ENCODE results near the gene COL5A3.
"Not testable (repeated sequence)": the region's sequence is repeated elsewhere in the genome, so short reads cannot be mapped to it uniquely, and the experiment has no call there.

The COL5A3 gene

DNA sequence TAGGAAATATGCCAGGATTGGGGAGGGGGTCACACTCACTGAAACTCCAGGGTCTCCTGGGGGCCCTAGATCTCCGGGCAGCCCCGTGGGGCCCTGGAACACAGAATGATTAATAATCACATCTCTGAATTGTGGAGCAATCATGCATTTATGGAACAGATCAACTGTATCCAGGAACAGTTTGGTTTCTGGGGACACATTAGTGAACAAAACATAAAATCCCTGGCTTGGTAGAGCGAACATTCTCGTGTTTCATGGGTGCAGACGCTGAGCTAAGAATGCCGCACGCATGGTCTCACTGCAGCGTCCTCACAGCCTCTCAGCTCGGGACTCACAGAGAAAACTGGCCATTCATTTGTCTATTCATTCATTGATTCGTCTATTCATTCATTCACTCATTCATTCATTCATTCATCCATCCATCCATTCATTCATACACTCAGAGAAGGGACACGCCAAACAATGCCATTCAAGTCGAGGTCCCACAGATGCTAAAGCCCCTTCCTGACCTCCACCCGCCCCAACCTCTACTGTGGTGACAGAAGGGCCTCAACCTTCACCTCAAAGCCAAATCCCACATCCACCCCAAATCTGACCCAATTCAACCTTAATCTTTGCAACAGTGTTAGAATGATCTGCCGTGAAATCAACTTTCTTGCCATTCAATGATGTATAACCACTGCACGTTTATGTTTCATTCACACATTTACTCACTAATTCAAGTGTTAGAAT, 39.0 kb downstream of the COL5A3 start:
- no peak for DNase-seq (ENCODE audit: low read depth, low spot score)

DNA sequence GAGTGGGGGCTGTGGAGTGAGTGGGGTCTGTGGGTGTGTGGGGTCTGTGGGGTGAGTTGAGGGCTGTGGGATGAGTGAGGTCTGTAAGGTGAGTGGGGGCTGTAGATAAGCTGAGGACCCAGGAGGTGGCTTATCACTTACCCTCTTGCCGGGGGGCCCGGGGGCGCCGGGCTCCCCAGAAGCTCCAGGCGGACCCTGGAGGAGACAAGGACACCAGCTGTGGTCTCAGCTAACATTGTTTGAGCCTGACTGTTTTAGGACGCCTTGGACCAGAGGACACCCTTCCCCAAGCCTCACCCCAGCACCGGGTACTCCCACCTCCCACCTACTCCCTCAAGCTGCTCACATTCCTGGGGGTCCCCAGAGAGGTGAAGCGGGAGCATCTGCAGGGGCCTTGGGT, 39.8 kb downstream of the COL5A3 start:
- no peak for DNase-seq (ENCODE audit: low read depth, low spot score)

DNA sequence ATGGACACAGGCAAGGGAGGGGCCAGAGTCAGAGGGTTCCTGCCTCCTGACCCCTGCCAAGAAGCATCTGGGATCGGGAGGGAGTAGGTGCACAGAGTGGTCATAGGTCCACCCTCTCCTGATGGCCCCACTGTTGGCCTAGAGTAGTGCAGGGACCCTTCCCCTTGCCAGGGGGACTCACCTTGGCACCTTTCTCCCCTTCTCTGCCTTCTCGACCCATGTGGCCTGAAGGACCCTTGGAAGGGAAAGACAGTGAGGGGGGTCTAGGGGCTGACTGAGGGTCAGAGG, 40.7 kb downstream of the COL5A3 start:
- DNase-seq (ENCODE audit: low read depth, low spot score) = no peak

DNA sequence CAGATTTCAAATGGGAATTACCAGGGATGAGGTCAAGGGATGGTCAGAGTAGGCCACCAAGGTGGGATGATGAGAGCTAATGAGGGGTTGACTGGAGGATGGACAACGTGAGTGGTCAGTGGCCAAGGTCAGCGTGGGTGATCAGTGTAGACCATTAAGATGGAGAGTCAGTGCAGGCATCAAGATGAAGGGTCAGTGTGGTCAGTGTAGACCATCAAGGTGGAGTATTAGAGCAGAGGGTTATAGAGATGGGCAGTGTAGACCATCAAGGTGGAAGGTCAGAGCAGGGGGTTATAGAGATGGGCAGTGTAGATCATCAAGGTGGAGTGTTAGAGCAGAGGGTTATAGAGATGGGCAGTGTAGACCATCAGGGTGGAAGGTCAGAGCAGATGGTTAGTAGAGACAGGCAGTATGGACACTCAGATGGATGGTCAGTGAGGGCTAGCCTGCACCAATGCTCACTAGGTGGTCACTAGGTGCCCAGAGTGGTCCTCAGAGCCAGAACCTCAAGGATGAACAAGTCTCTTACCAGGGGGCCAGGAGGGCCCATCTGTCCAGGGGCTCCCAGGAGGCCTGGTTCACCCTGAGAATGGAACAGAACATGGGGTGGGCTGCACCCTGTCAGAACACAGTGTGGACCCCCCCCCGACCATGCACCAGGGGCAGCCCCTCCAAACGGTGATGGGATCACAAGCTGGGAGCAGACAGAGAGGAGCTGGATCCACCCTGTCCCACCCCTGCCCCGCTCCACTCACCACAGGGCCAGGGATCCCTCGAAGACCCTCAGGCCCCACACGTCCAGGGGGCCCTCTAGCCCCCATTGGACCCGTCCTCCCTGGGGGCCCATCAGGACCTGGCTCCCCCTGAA, 41.2 kb downstream of the COL5A3 start:
- no peak for DNase-seq (ENCODE audit: low read depth, low spot score)

DNA sequence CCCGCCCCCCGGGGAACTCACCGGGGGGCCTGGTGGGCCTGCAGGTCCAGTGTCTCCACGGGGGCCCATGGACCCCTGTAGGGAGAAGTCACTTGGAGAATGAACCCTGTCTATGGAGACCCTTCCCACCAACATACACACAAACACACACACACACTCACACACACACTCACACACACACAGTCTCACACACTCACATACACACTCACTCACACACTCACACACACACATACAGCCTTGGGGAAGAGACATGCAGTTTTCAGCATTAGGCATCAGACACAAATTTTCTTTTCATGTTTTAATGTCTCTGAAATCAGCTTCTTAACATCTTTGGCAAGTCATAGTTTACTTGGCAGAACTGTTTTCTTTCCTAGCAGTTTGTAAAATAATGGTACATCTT, 43.0 kb downstream of the COL5A3 start:
- no peak for DNase-seq (ENCODE audit: low read depth, low spot score)

DNA sequence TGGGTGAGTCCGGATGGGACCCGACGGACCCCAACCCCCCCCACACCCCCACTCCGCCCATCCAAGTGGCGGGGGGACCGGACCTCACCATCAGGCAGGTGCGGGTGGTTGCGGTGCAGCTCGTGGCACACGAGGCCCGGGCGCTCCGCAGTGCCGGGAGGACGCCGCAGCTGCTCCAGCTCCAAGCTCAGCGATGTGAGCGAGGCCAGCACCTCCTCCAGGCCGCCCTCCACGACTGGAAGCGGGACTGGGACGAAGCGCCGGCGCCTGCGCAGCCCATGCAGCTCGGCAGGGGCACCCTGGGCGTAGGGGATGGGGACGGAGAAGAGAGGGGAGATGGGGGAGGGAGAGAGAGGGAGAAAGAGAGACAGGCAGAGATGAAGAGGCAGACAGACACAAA, 43.9 kb downstream of the COL5A3 start:
- no peak for DNase-seq (ENCODE audit: low read depth, low spot score)

DNA sequence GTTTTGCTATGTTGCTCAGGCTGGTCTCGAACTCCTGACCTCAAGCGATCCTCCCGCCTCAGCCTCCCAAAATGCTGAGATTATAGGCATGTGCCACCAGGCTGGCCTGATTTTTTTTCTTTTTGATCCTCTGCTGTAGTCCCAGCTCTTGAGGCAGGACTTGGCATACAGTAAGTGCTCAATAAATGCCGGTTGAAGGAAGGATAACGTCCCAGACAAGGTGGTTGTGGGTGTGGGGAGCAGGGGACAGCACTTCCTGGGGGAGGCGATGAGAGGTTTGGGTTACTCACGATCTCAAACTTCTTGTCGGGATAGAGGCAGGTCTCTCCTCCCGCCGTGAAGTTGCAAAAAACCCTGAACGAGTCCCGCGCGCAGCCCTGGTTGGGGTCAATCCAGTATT, 44.3 kb downstream of the COL5A3 start:
- DNase-seq (ENCODE audit: low read depth, low spot score) = no peak

DNA sequence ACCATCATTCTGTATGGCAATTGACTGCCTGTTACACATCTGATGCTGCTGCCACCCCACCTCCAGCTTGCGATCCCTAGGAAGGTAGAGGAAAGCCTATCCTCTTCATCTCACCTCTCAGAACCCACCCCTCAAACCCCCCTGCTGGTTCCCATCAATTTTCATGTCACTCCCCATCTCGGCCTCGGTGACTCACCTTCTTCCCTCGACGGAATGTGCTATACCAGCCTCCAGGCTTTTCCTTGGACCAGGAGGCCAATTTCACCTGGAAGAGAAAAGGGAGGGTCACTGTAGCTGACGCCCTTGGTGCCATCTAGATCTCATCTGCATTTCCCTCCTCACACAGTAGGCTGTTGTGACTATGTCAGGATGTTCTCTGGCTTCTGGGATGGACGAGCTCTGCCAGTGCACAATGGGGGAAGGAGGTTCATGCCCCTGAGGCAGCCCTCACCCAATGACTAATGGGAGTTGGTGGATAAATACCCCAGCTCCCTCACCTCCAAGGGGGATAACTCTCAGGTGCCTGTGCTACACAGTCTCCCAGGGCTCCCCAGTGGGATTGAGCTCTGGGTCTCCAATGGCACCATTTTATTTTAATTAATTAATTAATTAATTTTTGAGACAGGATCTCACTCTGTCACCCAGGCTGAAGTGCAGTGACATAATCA, 47.5 kb downstream of the COL5A3 start:
- no peak for DNase-seq (ENCODE audit: low read depth, low spot score)

DNA sequence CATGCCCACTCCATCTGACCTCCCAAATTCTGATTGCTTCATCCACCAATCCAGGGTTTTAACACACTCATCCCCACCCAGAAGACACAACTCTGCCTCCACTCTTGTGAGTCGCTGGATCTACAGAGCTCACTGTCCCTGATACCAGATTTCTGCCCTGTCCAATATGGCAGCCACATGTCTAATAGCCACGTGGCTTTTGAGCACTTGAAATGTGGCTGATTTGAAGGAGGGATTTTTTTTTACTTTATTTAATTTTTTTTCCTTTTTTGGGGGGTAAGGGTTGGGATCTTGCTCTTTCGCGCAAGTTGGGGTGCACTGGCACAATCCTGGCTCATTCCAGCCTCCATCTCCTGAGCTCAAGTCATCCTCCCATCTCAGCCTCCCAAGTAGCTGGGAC, 49.2 kb downstream of the COL5A3 start:
- no peak for DNase-seq (ENCODE audit: low read depth, low spot score)

DNA sequence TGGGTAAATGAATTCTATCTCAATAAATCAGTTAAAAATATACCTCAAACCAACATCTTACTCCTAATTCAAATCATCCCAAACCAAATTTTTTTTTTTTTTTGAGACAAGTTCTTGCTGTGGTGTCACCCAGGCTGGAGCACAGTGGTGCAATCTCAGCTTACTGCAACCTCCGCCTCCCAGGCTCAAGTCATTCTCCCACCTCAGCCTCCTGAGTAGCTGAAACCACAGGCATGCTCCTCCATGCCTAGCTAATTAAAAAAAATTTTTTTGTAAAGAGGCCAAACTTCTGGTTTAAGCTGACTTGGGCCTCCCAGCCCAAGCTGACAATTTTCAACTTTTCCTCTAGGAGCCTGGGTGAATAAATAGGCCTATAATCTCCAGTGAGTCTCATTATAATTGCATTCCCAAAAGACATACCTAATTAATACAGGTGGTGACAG, 51.9 kb downstream of the COL5A3 start:
- DNase-seq (ENCODE audit: low read depth, low spot score) = no peak

DNA sequence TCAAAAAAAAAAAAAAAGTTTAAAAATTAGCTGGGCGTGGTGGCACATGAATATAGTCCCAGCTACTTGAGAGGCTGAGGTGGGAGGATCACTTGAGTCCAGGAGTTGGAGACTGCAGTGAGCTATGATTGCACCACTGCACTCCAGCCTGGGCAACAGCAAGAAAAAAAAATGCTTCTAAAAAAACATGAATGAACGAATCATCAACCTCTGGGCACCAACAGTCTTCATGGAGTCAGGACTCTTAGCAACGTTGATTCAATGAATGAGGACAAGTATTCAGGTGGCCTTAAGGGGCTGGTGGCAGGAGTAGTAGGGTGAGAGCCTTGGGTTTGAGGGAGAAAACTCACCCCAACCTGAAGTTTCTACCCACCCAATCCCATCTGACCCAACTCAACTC, 53.3 kb downstream of the COL5A3 start:
- no peak for DNase-seq (ENCODE audit: low read depth, low spot score)

DNA sequence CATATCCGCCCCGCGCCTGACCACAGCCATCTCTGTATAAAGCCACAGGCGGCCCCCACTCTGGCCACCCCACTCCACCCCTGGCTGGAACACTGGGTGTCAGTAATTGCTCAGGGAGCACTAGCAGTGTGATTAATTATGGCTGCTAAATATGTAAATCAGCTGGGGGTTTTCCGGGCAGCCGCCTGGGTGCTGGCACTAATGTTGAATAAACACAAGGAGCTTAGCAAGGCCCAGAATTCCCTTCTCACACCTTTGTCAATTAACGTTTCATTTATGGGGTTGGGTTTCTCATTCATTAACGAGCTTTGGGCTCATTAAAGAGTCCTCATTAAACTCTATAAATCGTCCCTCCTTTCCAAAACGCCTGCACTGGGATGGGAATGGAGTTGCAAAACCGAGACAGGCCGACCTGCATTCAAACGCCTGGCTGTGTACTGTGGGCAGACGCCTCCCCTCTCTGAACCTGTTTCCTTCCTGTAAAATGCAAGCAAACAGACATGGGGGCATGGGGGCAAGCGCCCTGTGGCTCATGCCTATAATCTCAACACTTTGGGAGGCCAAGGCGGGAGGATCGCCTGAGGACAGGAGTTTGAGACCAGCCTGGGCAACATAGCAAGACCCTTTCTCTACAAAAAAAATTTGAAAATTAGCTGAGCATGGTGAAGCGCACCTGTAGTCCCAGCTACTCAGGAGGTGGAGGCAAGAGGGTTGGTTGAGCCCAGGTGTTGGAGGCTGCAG, 56.3 kb downstream of the COL5A3 start:
- DNase-seq (ENCODE audit: low read depth, low spot score) = no peak

DNA sequence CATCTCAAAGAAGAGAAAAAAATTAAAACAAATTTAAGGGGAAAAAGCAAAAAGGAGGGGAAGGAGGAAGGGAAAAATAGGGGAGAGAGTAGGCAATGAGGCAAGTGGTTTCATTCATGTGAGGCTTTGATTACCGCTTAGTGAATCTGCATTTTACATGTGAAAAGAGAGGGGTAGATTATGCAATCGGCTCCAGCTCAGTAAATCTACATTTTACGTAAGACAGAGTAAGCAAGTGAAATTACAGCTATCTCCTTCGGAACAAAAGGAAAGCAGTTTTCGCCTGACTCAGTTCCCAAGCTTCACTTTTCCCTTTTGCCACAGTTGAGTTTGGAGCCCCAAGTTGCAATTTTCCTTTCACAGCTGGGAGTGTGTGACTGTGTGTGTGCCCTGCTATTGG, 58.0 kb downstream of the COL5A3 start:
- no peak for DNase-seq (ENCODE audit: low read depth, low spot score)

DNA sequence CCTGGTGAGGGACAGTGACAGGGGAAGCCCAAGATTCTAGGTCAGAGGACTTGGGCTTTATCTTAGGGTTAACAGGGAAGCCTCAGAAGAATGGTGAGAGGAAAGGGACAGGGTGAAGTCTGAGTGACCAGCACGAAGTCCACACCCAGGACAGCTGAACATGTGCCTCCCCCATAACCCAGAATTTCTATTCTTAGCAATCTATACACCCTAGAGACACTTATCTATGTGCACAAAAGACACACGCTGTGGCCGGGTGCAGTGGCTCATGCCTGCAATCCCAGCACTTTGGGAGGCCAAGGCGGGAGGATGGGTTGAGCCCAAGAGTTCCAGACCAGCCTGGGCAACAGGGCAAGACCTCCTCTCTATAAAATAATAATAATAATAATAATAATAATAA, 62.9 kb downstream of the COL5A3 start:
- no peak for DNase-seq (ENCODE audit: low read depth, low spot score)

DNA sequence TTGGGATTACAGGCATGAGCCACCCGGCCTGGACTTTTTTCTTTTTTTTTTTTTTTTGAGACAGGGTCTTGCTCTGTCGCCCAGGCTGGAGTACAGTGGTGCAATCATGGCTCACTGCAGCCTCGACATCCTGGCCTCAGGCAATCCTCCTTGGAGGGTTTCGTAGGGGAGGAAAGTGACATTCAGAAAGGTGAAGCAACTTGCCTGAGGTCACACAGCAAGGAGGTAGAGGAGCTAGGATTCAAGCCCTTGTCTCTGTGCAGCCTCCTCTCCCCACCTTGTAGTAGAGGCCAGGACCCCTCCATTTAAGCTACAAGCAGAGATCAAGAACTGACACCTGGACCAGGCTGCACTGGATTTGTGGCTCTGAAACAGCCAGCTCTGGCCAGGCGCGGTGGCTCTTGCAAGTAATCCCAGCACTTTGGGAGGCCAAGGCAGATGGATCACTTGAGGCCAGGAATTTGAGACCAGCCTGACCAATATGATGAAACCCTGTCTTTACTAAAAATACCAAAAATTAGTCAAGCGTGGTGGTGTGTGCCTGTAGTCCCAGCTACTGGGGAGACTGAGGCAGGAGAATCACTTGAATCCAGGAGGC, 63.7 kb downstream of the COL5A3 start:
- not testable (repeated sequence) for DNase-seq (ENCODE audit: low read depth, low spot score)

DNA sequence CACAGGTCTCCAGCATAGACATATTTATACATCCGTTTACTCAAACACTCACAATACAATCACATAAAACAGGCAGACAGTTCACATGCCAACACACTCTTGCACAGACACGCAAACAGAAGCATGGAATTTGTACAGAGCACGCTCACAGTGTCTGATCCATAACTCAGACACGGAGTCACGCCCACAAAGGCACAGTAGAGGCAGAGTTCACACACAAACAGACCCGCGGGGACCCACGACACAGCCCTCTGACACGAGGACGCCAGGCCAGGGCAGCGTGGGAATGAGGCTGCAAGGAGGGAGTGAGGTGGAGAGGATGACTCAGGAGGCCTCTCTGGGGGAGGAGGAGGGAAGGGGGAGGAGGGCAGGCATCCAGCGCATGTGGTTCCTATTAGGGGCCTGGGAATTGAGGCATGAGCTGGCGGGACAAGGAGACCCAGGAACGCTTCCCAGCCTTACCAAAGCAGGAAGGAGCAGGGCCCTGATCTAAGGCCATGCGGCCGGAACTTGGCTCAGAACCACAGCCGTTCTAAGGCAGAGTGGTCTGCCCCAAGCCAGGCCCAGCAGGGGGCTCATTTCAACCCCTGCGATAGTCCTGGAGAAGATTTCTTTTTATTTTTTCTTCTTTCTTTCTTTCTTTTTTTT, 64.9 kb downstream of the COL5A3 start:
- peak; percentile 98 for DNase-seq (ENCODE audit: low read depth, low spot score)

DNA sequence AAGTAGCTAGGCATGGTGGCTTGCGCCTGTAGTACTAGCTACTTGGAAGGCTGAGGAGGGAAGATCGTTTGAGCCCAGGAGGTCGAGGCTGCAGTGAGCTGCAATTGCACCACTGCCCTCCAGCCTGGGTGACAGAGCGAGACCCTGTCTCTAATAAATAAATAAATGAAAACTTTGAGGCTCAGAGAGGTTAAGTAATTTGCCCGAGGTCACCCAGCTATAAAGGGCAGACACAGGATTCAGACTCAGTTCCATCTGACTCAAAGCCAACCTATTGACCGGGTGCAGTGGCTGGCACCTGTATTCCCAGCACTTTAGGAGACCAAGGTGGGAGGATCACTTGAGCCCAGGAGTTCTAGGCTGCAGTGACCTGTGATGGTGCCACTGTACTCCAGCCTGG, 66.6 kb downstream of the COL5A3 start:
- no peak for DNase-seq (ENCODE audit: low read depth, low spot score)

DNA sequence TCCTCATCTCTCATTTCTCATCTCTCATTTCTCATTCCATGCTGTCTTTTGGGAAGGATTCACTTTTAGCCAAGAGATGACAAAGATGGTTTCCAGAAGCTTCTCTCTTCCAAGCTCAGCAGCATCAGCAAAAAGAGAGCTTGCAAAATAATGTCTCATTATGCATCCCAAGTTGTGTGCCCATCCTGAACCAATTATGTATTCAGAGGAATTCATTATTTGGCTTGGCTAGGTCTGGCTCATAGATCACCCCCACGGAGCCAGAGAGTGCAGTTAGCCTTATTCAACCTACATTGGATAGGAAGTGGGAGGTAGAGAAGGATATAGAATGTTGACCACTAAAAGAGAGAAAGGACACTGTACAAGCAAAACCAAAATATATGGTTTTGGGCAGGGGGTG, 68.6 kb downstream of the COL5A3 start:
- DNase-seq (ENCODE audit: low read depth, low spot score) = no peak

DNA sequence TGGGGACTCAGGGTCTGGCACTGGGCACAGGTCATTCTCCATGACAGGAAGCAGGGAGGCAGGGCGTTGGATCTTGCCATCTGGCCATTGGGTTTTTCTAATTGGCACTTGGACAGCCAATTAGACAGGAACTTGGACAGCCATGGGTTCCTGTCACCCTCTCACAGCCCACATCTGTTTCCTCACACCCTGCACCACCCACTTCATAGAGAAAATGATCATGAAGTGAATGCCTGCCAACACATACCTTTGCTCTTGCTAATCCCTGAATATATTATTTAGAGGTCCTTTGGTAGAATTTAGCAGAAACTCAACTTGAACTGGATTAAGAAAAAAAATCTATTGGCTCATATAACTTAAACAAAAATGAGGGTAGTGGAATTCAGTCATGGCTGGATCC, 69.1 kb downstream of the COL5A3 start:
- DNase-seq (ENCODE audit: low read depth, low spot score) = no peak

DNA sequence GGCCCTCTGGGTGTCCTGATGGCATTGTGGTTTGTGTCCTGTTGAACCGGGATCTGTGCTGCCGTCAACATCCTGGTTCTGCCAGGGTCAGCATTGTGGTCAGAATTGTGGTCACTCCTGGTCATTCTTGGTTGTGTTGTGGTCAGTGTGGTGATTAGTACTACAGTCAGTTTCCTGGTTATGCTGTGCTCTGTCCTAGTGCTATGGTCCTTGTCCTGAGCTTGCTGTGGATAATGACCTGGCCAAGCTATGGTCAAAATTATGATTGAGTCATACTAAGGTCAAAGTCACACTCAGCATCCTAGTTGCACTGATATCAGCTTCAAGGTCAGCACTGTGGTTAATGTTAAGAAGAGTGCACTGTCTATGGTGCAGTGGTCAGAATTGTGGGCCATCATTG, 69.5 kb downstream of the COL5A3 start:
- DNase-seq (ENCODE audit: low read depth, low spot score) = no peak

DNA sequence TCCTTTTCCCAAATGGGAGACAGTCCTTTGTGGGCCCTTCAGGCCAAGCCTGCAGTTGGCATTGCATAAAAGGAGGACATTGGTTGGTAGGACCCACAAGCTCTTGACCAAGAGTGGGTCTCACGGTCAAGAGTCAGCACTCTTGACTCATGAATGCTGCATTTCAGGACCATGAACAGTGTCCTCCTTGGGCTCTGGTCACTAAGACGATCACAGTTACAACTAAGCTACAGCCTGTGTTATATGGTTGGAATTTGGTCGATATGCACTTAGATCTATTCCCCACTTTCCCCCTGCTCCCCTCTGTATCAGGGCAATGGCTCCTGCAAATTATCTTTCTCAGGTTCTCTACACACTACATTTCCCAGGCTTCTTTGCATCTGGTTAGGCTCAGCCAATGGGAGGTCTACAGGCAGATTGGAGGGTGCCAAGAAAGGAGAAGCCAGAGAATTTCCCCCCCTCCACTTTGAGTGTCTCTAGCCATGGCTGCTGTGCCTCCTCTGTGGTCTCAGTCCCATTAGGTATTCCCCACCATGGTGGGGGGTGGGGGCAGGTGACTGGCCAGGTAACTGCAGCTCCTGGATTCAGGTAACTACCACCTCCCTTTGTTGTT, 70.9 kb downstream of the COL5A3 start:
- DNase-seq (ENCODE audit: low read depth, low spot score) = no peak
